Esophagus squamous epithelium (tissue), 5 donors: ENCODE measurements around the gene VAV3. TPM values are rescaled to one million over a fixed set of nuclear protein-coding genes. Genes with fewer than 3 reads are reported as not detected.

Source experiments
- DNase-seq: peaks from one replicate; lab custom pipeline; 2025; lab: John Stamatoyannopoulos, UW
- H3K27ac ChIP-seq, 4 donors: fragments of 200-600 bp; sonication (generic); one replicate each; pipeline ENCODE4 v1.5.1; 2016 to 2019; ENCODE audit warnings: mild to moderate bottlenecking in 1 of 4
- H3K27me3 ChIP-seq, 4 donors: fragments of 200-600 bp; sonication (generic); 1 replicate in 3 of 4; 2 replicates in 1 of 4; pipeline versions ENCODE4 v1.5.1 to v1.6.0; 2017 to 2021; ENCODE audit warnings: antibody characterized with exemption in 1 of 4
- H3K36me3 ChIP-seq, 3 donors: fragments of 200-600 bp; sonication (generic); one replicate each; pipeline ENCODE4 v1.5.1; 2016 to 2019
- H3K4me1 ChIP-seq, 3 donors: fragments of 200-600 bp; sonication (generic); one replicate each; pipeline ENCODE4 v1.5.1; 2017 to 2019
- H3K4me3 ChIP-seq, 4 donors: fragments of 200-600 bp; sonication (generic); 1 replicate in 3 of 4; 2 replicates in 1 of 4; pipeline ENCODE4 v1.5.1; 2016 to 2019; ENCODE audit warnings: mild to moderate bottlenecking in 2 of 4, moderate library complexity in 1 of 4
- H3K9me3 ChIP-seq, 3 donors: fragments of 200-600 bp; sonication (generic); one replicate each; pipeline ENCODE4 v1.5.1; 2016 to 2019
- POLR2A ChIP-seq, 4 donors: fragments of 450-650 bp; IDR thresholded peaks; one replicate each; pipeline ENCODE4 v1.6.1; 2017; ENCODE audit warnings: antibody characterized with exemption in 4 of 4, mild to moderate bottlenecking in 4 of 4, moderate library complexity in 3 of 4
- WGBS, 2 donors: methylation state at CpG; one replicate each; pipeline ENCODE4 v1.1.5; 2018; 5-methylcytosine and 5-hydroxymethylcytosine counted together
- intact Hi-C: fragments of 100-400 bp; cut with DNase I; formaldehyde crosslinking; loops from one replicate; pipeline ENCODE4 v1.15.0; 2022
- total RNA-seq, 4 donors: library from RNA; depleted of rRNA; stranded (reverse); fragments of >200 nt; gene quantifications; one replicate each; pipeline ENCODE4 v1.1.0, GENCODE V29; 2016
- TF ChIP-seq, protein P1 (sequence below), 6 experiments: fragments of 450-650 bp in 4 of 6; fragments of 200-600 bp in 2 of 6; sonication (generic) in 2 of 6; IDR thresholded peaks; one replicate each; pipeline ENCODE4 v1.5.1; 2016 to 2019; ENCODE audit warnings: antibody characterized with exemption in 6 of 6, mild to moderate bottlenecking in 4 of 6, moderate library complexity in 4 of 6
- donor health status: DM: yes; HTN: yes; CAD: no.

The VAV3 gene
- total RNA-seq, 4 donors from 2014 or later, result 43.4 to 126 (median 76.9) TPM

DNA sequence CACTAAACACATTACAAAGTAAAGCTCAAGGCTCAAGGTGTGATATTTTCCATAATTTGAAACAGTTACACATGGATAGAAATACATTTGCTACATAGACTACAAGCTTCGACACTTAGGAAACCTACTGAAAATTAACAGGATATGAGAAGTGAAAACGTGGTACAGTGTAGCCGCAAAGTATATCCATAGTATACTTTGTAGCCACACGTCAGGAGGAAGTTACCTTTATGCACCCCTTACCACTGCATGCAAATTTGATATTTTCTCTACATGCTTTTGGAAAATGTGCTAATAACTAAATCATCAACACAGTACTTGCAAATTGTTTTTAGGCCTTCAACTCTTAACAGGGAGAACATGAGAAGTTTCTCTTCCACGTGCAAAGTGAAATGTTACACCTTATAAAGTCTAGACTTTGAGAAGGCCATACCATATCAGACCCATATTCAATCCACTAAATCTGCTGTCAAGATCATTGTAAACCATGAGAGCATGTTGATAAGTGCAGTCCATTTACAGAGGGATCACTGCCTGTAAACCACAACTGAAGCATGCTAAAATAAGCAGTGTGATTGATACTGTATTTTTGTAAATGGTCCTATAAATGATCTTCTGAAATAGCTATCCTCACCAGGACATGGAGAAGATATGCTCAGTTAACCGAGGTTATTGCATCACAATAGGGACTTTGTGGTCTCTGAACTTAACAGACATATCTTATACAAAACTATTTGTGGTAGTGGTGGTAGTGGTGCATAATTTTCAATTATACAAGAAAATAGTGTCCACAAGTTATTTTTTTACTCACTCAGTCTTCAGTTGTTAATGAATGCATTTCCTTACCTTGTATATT is 64.7 kb downstream of the VAV3 start:
- no peak for TF ChIP-seq POLR2A (IDR thresholded peaks at IDR 0.05)
- TF ChIP-seq, protein P1, sequence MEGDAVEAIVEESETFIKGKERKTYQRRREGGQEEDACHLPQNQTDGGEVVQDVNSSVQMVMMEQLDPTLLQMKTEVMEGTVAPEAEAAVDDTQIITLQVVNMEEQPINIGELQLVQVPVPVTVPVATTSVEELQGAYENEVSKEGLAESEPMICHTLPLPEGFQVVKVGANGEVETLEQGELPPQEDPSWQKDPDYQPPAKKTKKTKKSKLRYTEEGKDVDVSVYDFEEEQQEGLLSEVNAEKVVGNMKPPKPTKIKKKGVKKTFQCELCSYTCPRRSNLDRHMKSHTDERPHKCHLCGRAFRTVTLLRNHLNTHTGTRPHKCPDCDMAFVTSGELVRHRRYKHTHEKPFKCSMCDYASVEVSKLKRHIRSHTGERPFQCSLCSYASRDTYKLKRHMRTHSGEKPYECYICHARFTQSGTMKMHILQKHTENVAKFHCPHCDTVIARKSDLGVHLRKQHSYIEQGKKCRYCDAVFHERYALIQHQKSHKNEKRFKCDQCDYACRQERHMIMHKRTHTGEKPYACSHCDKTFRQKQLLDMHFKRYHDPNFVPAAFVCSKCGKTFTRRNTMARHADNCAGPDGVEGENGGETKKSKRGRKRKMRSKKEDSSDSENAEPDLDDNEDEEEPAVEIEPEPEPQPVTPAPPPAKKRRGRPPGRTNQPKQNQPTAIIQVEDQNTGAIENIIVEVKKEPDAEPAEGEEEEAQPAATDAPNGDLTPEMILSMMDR (IDR thresholded peaks at IDR 0.05), result no peak
- Histone ChIP-seq H3K4me3 (no peak overlapping the region), H3K4me1 (peaks cover 0 to 11% (median 0%) of the 10 kb centered on the region in 3 donors), H3K27ac (no peak overlapping the region), H3K27me3 (peaks cover 0 to 19% (median 0%) of the 10 kb centered on the region in 4 donors), H3K9me3 (no peaks in the 10 kb centered on the region), H3K36me3 (no peaks in the 10 kb centered on the region)
- intact Hi-C loops, result no loop called here
- DNase-seq, result no peak
- 64 to 75% methylated on average over 6 of the region's 6 CpGs for WGBS, 2 donors

DNA sequence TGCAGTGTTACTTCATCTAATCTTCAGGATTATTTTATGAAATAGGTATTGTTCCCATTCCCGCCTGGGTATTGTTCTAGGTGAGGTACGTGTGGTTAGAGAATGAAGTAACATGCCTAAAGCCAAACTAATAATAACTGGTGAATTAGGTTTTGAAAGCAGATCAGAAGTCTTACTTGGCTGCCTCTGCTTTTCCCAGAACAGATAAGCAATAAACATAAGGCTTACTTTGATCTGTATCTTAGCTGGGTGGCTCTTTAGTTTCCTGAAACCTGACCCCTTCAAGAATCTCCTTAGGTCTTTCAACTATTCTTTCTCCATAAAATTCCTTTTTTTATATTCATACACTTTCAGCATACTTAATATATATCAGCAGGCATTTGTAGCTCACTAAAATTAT is 65.3 kb downstream of the VAV3 start:
- TF ChIP-seq, protein P1 (IDR thresholded peaks at IDR 0.05), result no peak
- no peak for TF ChIP-seq POLR2A (IDR thresholded peaks at IDR 0.05)
- WGBS, 2 donors, result 27 to 41% methylated on average over 2 of the region's 2 CpGs
- no peak overlapping the region for H3K27ac ChIP-seq
- no peak for DNase-seq
- no peak overlapping the region for H3K4me3 ChIP-seq
- H3K4me1 ChIP-seq, result peaks cover 0 to 11% (median 0%) of the 10 kb centered on the region in 3 donors
- no peaks in the 10 kb centered on the region for H3K36me3 ChIP-seq
- H3K9me3 ChIP-seq, result no peaks in the 10 kb centered on the region
- peaks cover 0 to 22% (median 0%) of the 10 kb centered on the region in 4 donors for H3K27me3 ChIP-seq
- intact Hi-C loops, result no loop called here

DNA sequence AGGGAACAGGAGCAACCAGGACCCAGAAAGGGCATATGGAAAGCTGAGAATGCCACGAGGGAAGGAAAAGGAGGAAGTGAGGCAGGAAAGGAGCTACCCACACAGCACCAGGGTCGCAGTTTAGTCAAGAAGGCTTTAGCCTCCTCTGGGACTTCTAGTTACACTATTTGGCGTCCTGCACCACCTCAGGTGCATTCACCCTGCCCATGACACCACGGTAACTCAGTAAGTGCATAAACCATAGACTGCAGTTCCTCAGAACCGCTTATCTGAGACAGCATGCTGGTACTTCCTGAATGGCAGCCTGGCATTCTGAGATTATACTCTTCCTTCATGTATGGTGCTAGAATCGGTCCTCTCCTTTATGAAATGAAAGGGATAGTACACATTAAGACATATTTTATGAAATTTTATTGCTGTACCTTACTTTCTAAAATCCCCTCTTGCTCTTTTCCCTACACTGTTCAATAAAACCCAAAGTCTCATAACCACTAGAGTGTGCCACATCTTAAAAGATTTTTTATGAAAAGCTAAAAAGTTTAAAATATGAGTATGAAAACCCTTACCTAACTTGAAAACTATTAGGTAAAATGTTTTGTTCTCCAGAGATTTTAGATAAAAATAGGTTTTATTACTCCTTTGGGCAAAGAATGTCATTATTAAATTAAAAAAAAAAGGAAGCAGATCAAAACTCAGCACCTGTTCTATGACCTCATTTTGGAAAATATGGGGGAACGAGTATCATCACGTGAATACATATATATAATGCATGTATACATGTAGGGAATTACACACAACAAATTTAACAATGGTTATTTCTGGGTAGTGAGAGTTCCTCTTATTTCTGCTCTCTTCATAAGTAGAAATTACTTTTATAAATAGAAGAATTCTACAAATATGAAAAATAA is 67.3 kb downstream of the VAV3 start:
- H3K4me1 ChIP-seq, result peaks cover 0 to 11% (median 0%) of the 10 kb centered on the region in 3 donors

DNA sequence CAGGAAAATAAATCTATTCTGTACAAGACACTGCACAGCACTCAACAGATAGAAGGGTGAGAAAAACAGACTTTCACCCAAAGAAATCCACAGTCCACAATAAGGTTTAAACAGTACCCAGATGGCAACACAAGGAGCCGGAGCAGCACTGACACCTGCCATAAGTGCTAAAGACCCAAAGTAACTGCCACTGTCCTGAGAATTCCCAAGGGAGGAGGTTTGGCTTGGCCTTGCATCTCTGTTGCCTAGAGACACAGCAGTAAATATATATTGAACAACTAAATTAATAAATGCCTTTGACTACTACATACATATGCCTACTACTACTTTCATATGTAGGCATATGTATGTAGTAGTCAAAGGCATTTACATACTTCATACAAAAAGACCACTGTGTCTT is 68.0 kb downstream of the VAV3 start:
- H3K27me3 ChIP-seq, result peaks cover 0 to 14% (median 0%) of the 10 kb centered on the region in 4 donors
- no peaks in the 10 kb centered on the region for H3K36me3 ChIP-seq
- no peak for DNase-seq
- H3K27ac ChIP-seq, result no peak overlapping the region
- intact Hi-C loops, result no loop called here
- TF ChIP-seq POLR2A (IDR thresholded peaks at IDR 0.05), result no peak
- H3K4me1 ChIP-seq, result peaks cover 0 to 11% (median 0%) of the 10 kb centered on the region in 3 donors
- WGBS, 2 donors, result 86 to 88% methylated on average over 1 of the region's 1 CpG
- H3K4me3 ChIP-seq, result no peak overlapping the region
- H3K9me3 ChIP-seq, result no peaks in the 10 kb centered on the region

More for the DNA sequence above, 67.3 kb downstream of the VAV3 start:
- Histone ChIP-seq H3K27ac (no peak overlapping the region), H3K9me3 (no peaks in the 10 kb centered on the region), H3K36me3 (no peaks in the 10 kb centered on the region), H3K4me3 (no peak overlapping the region), H3K27me3 (peaks cover 0 to 14% (median 0%) of the 10 kb centered on the region in 4 donors)
- no peak for DNase-seq
- intact Hi-C loops, result no loop called here
- 54 to 57% methylated on average over 8 of the region's 8 CpGs for WGBS, 2 donors
- no peak for TF ChIP-seq POLR2A (IDR thresholded peaks at IDR 0.05)
- TF ChIP-seq, protein P1 (IDR thresholded peaks at IDR 0.05), result no peak

DNA sequence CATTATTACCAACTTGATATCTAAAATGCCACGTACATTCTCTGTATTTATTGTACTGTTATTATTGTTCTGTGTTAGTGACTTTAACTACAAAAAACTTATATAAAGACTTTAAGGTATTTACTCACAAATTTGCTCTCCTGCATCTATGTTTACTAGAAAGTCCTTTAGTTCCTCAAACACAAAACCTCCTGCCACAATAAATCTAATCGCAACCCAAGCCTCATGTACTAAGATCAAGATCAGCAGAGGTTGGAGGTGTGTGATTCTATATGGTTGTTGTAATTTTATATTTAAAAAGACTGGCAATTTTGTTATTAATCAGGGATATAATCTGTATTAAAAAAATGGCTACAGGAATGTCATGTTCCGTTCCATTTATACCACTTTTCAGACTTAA is 68.6 kb downstream of the VAV3 start:
- Histone ChIP-seq H3K4me3 (no peak overlapping the region), H3K27me3 (peaks cover 0 to 14% (median 0%) of the 10 kb centered on the region in 4 donors), H3K9me3 (no peaks in the 10 kb centered on the region), H3K4me1 (peaks cover 0 to 11% (median 0%) of the 10 kb centered on the region in 3 donors), H3K27ac (no peak overlapping the region), H3K36me3 (no peaks in the 10 kb centered on the region)
- no peak for DNase-seq
- TF ChIP-seq, protein P1 (IDR thresholded peaks at IDR 0.05), result no peak
- TF ChIP-seq POLR2A (IDR thresholded peaks at IDR 0.05), result no peak
- 77 to 92% methylated on average over 3 of the region's 3 CpGs for WGBS, 2 donors
- intact Hi-C loops, result no loop called here
